ENCODE data around the gene NDE1. TPM values are rescaled to one million over a fixed set of nuclear protein-coding genes. Genes with fewer than 3 reads are reported as not detected.

NDE1 gene
- total RNA-seq, 6 donors from 2014 or later: 19.5 to 63.9 (median 37.0) TPM

DNA sequence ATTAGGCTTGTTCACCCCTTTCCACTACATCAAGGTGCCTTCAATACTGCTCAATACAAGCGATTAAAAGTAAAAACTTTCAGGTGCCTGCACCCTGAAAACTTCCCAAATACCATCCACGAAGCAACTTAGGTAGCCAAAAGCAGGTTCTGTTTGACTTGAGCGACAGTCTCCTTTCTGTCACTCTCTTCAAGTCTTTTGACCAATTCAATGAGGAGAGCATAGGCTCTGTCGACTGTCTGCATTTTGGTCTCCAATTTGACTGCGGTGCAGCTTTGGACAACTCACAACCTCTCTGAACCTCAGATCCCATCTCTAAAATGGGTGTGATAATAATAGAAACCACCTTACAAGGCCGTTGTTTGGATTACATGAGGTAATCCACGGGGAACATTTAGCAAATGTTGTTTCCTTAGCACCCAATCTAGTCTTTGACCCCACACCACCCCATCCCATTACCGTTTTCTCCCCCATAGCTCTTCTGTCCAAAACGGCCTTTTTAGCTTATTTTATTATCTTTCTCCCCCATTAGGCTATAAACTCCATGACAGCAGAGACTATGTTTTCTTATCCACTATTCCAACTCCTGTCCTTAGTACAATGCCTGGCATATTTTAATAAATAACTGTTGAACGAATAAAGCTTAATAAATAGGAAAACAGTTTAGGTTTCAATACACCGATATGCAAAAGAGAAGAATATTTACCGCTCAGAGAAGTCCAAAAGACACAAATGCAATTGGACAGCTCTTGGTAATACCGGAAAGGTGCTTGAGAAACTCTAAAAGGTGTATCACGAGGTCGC is 8.1 kb upstream of the NDE1 start:
- no peak for TF ChIP-seq POLR2AphosphoS5 (IDR thresholded peaks at IDR 0.05)
- no peak for TF ChIP-seq EP300 (IDR thresholded peaks at IDR 0.05)
- no peak for TF ChIP-seq POLR2A (IDR thresholded peaks at IDR 0.05)
- TF ChIP-seq, protein P1, sequence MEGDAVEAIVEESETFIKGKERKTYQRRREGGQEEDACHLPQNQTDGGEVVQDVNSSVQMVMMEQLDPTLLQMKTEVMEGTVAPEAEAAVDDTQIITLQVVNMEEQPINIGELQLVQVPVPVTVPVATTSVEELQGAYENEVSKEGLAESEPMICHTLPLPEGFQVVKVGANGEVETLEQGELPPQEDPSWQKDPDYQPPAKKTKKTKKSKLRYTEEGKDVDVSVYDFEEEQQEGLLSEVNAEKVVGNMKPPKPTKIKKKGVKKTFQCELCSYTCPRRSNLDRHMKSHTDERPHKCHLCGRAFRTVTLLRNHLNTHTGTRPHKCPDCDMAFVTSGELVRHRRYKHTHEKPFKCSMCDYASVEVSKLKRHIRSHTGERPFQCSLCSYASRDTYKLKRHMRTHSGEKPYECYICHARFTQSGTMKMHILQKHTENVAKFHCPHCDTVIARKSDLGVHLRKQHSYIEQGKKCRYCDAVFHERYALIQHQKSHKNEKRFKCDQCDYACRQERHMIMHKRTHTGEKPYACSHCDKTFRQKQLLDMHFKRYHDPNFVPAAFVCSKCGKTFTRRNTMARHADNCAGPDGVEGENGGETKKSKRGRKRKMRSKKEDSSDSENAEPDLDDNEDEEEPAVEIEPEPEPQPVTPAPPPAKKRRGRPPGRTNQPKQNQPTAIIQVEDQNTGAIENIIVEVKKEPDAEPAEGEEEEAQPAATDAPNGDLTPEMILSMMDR (IDR thresholded peaks at IDR 0.05): no peak
- Histone ChIP-seq H3K27ac (peak overlapping the region; percentile 96 to 99 (median 98)), H3K4me1 (peaks cover 23 to 36% (median 26%) of the 10 kb centered on the region in 4 donors), H3K9me3 (no peaks in the 10 kb centered on the region), H3K36me3 (peaks cover 17 to 24% (median 19%) of the 10 kb centered on the region in 4 donors), H3K27me3 (no peaks in the 10 kb centered on the region), H3K4me3 (peak overlapping the region; percentile 81 to 96 (median 94))
- ATAC-seq (ENCODE audit: low FRiP score in 2 of 2): no peak
- no peak for DNase-seq
- 13 to 15% methylated on average over 15 of the region's 15 CpGs for WGBS, 2 donors

DNA sequence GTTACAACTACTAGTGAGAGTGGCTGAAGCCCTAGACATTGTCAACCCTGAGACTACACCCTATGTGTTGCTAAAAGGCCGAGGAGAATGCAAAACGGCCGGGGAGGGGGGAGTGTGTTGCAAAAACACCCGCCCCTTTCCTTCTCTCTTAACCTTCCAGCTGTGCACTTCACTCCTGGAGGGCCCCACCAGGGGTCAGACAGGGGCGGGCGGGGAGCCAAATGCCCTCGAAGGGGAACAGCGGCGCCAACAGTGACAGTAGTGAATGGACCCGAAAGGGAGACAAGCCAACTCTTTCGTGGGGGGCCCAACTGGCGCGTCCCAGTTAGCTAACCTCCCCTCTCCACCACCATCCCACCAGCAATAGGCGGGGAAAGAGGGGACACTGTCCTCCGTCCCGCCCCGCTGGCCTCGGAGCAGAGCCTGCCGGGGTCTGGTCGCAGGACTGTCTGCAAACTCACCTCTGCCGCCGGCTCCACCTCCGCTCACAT is 7.4 kb upstream of the NDE1 start:
- H3K27ac ChIP-seq: peak overlapping the region; percentile 96 to 99 (median 98)
- H3K27me3 ChIP-seq: no peaks in the 10 kb centered on the region
- DNase-seq (peak in 1 of 2 donors; percentile 75), ATAC-seq (ENCODE audit: low FRiP score in 2 of 2) (peak; percentile 64 to 85)
- peak overlapping the region; percentile 81 to 96 (median 94) for H3K4me3 ChIP-seq
- WGBS, 2 donors: 0 to 4% methylated on average over 9 to 12 of the region's 23 CpGs
- peaks cover 21 to 31% (median 26%) of the 10 kb centered on the region in 4 donors for H3K4me1 ChIP-seq
- TF ChIP-seq, protein P1 (IDR thresholded peaks at IDR 0.05): peak in 3 of 6 experiments; percentile 29 to 58 (median 46)
- TF ChIP-seq POLR2A (IDR thresholded peaks at IDR 0.05) (no peak), POLR2AphosphoS5 (IDR thresholded peaks at IDR 0.05) (no peak), EP300 (IDR thresholded peaks at IDR 0.05) (no peak)
- peaks cover 12 to 18% (median 14%) of the 10 kb centered on the region in 4 donors for H3K36me3 ChIP-seq
- no peaks in the 10 kb centered on the region for H3K9me3 ChIP-seq

DNA sequence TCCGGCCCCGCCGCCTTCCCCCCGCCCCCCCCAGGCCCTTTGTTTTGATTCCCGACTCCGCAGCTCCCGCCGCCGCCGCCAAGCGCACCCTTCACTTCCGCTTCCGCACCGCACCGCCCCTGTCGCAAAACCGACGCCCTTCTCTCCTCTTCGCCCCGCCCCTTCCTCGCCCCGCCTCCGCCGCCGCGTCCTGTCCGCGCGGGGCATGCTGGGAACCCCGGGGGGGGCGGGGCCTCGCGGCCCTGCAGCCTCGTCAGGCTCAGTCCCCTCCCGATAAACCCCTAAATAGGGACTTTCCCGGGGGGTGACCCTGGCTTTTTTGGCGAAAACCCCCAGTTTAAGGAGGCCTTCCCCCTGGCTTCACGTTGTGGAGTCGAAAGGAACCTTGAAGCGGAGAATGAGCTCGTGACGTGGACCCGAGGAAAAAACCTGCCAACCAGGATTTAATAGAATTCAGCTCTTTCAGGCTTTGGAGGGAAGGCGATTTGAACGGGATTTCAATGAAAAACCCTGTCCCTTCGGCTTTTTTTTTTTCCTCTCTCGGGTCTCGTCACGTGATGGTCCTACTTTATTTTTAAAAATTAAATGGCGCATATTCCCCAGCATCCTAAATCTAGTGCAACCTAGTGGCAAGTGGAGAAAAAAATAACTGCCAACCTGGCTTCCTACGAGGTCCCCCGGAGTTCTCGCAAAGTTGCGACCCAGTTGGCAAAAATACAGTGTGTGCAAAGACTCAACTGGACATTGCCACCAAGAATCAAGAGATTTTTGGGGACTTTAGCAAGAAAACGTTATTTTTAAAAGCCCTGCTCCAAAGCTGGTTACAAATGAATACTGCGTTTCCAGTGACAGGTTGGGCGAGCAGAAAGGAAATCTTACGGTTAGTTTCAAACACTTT is 6.7 kb upstream of the NDE1 start, which contains the start of gene MARF1:
Gene MARF1, minus strand, starts transcription at position 107 of the 898 bp plus-strand sequence. CDS start 3,921 bp downstream, outside the sequence.
- Histone ChIP-seq H3K27me3 (no peaks in the 10 kb centered on the region), H3K27ac (peak within 1 kb of the TSS; percentile 96 to 99 (median 98)), H3K4me3 (peak within 1 kb of the TSS; percentile 81 to 96 (median 94)), H3K9me3 (no peaks in the 10 kb centered on the region), H3K36me3 (peaks cover 5 to 11% (median 7%) of the 10 kb centered on the region in 4 donors), H3K4me1 (peaks cover 21 to 31% (median 26%) of the 10 kb centered on the region in 4 donors)
- TF ChIP-seq POLR2AphosphoS5 (IDR thresholded peaks at IDR 0.05) (peak; percentile 94 to 96), POLR2A (IDR thresholded peaks at IDR 0.05) (peak; percentile 94 to 99 (median 97)), EP300 (IDR thresholded peaks at IDR 0.05) (peak in 1 of 4 donors; percentile 76)
- TF ChIP-seq, protein P1 (IDR thresholded peaks at IDR 0.05): peak in 4 of 6 experiments; percentile 28 to 39 (median 34)
- WGBS, 2 donors: 0% methylated on average over 24 to 53 of the region's 58 CpGs
- DNase-seq (peak; percentile 96 to 100), ATAC-seq (ENCODE audit: low FRiP score in 2 of 2) (peak; percentile 99)

DNA sequence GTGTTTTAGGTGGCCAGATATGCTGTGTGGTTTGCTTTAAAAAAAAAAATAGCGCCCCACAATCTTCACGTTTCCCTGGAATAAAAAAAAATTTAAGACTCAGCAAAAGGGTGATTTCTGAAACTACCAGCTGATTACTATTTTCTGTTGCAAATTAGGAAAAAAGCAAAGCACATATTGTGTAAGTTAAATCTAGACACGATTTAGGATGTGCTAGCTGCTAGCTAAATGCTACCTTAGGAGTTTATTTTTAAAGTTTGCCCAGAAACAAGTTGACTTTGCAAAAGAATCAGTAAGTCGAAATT is 6.1 kb upstream of the NDE1 start:
- Histone ChIP-seq H3K4me3 (peak overlapping the region in 3 of 4 donors; percentile 81 to 96 (median 91)), H3K36me3 (peaks cover 0 to 5% (median 2%) of the 10 kb centered on the region in 4 donors), H3K27me3 (no peaks in the 10 kb centered on the region), H3K4me1 (peaks cover 21 to 31% (median 26%) of the 10 kb centered on the region in 4 donors), H3K9me3 (no peaks in the 10 kb centered on the region), H3K27ac (peak overlapping the region; percentile 96 to 99 (median 98))
- no peak for TF ChIP-seq EP300 (IDR thresholded peaks at IDR 0.05)
- TF ChIP-seq, protein P1 (IDR thresholded peaks at IDR 0.05): no peak
- TF ChIP-seq POLR2A (IDR thresholded peaks at IDR 0.05): no peak
- TF ChIP-seq POLR2AphosphoS5 (IDR thresholded peaks at IDR 0.05): no peak
- no peak for DNase-seq
- no peak for ATAC-seq (ENCODE audit: low FRiP score in 2 of 2)
- 19 to 21% methylated on average over 4 of the region's 4 CpGs for WGBS, 2 donors
